Stimulated activated CD4-positive, alpha-beta T cell treated with anti-CD3 and anti-CD28 coated beads, Interleukin-4, amount 100 ng/mL, for 24 hours (primary cell): Measurements from ENCODE around the gene IL20RA.
"Not testable (repeated sequence)": the region's sequence is repeated elsewhere in the genome, so short reads cannot be mapped to it uniquely, and the experiment has no call there.

ENCODE experiments used
- DNase-seq: peaks from one replicate; pipeline ENCODE4 v3.0.0-alpha.2; 2020

Gene IL20RA

GRCh38 chr6:136967876-136968752, 76.7 kb downstream of the IL20RA start:
- DNase-seq: peak; percentile 60

- DNase-seq: no peak
Measured at GRCh38 chr6:136964398-136964797, 80.4 kb downstream of the IL20RA start.

DNA sequence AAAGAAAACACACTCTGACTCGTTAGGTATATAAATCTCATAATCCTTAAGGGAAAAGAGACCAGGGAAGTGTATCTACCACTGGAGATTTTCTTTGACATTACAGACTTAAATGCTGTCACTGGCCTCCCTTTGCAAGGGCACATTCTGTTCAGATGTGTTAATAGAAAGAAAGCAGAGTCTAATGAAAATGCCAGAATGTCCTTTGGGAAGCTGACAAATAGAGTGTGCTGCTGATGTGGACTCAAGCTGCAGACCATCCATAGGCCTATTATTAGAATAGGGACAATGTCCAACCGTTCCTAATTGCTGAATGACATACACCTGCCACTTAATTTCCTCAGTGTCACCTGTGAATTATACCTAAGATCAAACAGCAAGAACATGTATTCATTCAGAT, 81.5 kb downstream of the IL20RA start:
- no peak for DNase-seq

GRCh38 chr6:136962661-136963060, 82.1 kb downstream of the IL20RA start:
- DNase-seq: no peak

DNA sequence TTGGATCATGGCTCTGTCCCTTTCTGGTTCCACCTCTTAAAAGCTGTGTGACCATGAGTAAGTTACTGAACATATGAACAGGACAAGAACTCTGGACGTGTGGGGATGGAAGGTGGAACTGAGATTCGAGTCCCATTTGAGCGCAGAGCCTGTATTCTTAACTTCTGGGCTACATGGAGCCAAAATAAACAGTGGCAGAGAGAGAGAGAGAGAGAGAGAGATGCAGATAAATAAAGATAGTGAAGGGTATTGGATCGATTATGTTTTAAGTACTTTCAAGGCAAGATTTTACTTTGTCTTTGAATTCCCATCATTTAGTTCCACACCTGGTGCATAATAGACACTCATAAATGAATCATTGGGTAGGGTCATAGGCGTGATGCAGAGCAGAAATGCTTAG, 82.9 kb downstream of the IL20RA start:
- DNase-seq: no peak

GRCh38 chr6:136960781-136961180, 84.0 kb downstream of the IL20RA start:
- DNase-seq: no peak

DNA sequence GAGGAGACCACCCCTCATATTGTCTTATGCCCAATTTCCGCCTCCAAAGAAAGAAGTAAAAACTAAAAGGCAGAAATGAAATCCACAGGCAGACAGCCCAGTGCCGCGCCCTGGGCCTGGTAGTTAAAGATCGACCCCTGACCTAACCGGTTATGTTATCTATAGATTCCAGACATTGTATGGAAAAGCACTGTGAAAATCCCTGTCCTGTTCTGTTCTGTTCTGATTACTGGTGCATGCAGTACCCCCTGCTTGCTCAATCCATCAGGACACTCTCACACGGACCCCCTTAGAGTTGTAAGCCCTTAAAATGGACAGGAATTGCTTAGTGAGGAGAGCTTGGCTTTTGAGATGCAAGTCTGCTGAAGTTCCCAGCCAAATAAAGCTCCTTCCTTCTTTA, 84.8 kb downstream of the IL20RA start:
- DNase-seq: not testable (repeated sequence)

GRCh38 chr6:136959471-136959891, 85.3 kb downstream of the IL20RA start:
- no peak for DNase-seq

GRCh38 chr6:136958168-136958567, 86.6 kb downstream of the IL20RA start:
- no peak for DNase-seq

DNA sequence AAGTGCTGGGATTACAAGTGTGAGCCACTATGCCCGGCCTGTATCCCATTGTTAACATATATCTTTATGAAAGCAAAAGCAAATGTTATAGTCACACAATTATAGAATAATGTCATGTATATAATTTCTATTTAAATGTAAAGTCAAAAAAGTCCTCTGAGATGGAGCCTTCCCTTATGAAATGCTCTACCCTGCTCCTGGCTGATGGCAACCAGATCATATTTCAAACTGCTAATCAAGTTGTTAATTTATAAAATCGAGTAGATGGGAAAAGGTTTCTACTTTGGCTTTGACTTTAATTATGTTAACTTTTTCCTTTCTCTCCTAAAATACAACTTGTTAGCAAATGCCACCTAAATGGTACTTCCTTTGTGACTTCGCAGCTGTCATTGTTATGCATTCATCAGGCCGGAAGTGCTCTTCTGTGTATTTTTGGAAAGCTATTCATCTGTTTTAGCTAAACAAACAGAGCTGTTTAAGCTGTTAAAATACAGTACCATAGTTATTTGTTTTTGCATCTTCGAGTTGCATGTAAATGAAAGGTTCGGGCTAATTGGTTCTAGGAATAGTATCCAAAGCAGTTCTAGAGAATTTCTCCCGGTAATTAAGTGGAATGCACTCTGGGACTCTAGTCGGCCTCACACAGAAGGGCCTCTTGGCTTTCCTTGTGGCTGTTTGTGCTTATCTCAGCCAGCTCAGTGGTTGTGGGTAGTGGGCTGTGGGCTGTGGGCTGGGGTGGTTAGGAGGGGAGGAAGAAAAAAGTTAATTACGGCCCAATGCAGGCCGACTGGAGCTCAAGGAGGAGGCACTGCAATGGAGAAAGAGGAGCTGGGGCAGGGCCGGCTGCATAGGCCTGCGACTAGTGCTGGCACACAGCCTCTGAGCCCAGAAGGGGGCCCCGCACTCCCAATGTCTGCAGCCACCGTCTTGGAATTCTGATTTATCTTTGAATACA, 87.9 kb downstream of the IL20RA start:
- no peak for DNase-seq

- no peak for DNase-seq
Measured at GRCh38 chr6:136955123-136955522, 89.6 kb downstream of the IL20RA start.

- no peak for DNase-seq
Measured at GRCh38 chr6:136952714-136953260, 92.0 kb downstream of the IL20RA start.

GRCh38 chr6:136950436-136951126, 94.2 kb downstream of the IL20RA start:
- DNase-seq: no peak
